HG03439 (cell line): ENCODE measurements around the gene OR51B4.
A peak's percentile ranks its signal among the peaks of the same experiment; 100 is the strongest.
"Not testable (repeated sequence)": the region's sequence is repeated elsewhere in the genome, so short reads cannot be mapped to it uniquely, and the experiment has no call there.

ENCODE experiments used
- ATAC-seq: cut with Tn5 transposase; IDR thresholded peaks from one replicate; pipeline ENCODE4 v1.9.1; 2021; ENCODE audit warnings: mild to moderate bottlenecking, moderate library complexity; ENCODE audit not compliant: unreplicated experiment

The OR51B4 gene

GRCh38 chr11:5294342-5294995, 7.3 kb downstream of the OR51B4 start:
- ATAC-seq: not testable (repeated sequence)

- no peak for ATAC-seq
These were observed 8.7 kb downstream of the OR51B4 start for GRCh38 chr11:5293028-5293427.

DNA sequence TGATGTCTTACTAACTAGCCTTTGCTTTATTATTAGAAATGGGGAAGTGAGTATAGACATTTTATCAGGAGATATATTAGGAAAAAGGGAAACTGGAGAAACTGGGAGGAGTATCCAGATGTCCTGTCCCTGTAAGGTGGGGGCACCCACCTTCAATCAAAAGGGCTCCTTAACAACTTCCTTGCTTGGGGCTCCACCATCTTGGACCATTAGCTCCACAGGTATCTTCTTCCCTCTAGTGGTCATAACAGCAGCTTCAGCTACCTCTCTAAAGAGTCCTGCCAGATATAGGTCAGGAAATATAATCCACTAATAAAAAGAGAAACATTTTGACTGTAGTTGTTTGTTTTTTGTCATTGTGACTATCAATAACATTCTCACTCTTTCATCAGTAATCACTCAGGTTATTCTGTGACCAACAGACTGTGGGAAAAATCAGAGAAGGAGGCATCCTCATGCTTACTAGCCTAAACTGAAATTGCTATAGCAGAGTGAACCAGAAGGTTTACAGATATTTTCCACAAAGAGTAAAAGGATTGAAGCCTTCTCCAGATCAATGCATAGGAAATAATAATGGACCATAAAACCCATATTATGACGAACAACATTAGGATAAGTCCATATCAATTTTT, 10.4 kb downstream of the OR51B4 start:
- peak; percentile 93 for ATAC-seq

DNA sequence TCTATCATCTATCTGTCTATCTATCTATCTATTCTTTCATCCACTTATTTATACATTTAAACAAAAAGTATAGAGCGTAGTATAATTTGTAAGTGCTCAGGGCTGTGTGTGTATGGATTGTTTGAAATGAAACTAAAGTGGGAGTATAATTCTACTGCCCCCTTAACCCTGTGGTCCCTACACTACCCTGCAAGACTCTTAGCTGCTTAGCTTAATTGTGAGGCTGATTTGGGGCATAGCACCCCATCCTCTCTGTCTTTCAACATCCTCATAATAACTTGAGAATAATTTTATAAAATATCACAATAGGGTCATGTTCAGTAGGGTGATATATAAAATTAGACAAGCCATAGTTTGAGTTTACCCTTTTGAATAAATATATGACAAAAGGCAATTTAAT, 11.6 kb downstream of the OR51B4 start:
- ATAC-seq: no peak

DNA sequence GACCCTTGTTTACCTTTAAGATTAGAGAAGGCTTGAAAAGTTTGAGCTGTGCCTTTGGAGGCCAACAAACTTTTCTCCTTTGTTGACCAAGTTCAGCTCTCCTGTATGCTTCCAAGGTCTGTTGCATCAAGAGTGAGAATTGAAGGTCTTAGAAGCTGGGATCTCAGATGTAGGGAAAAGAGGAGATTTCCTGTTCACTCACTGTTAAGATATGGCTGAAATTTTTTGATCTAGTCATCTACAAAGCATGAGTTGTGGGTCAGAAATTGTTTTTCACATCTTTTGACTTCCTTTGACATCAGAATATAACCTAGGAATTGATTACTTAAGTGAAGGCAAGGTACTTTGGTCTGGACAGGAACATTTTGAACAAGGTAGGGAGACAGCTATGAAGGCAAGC, 12.1 kb downstream of the OR51B4 start:
- no peak for ATAC-seq

DNA sequence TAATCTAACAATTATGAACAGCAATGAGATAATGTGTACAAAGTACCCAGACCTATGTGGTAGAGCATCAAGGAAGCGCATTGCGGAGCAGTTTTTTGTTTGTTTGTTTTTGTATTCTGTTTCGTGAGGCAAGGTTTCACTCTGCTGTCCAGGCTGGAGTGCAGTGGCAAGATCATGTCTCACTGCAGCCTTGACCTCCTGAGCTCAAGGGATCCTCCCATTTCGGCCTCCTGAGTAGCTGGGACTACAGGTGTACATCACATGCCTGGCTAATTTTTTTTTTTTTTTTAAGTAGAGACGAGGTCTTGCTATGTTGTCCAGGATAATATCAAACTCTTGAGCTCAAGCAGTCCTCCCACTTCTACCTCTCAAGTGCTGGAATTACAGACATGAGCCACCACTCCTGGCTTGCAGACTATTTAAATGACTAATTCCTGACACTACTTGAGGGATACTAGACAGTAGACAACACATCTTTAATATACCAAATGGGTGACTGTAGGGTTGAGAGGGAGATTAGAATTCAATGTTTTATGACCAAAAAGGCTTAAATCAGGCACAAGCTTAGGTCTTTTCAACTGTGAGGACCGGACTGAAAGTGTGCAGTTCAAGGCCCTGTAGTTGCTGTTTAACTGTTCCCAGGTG, 12.7 kb downstream of the OR51B4 start:
- ATAC-seq: no peak

GRCh38 chr11:5288108-5288905, 13.4 kb downstream of the OR51B4 start:
- ATAC-seq: no peak

GRCh38 chr11:5286901-5287300, 14.8 kb downstream of the OR51B4 start:
- ATAC-seq: no peak

- no peak for ATAC-seq
These were observed 15.4 kb downstream of the OR51B4 start for GRCh38 chr11:5286351-5286750.

DNA sequence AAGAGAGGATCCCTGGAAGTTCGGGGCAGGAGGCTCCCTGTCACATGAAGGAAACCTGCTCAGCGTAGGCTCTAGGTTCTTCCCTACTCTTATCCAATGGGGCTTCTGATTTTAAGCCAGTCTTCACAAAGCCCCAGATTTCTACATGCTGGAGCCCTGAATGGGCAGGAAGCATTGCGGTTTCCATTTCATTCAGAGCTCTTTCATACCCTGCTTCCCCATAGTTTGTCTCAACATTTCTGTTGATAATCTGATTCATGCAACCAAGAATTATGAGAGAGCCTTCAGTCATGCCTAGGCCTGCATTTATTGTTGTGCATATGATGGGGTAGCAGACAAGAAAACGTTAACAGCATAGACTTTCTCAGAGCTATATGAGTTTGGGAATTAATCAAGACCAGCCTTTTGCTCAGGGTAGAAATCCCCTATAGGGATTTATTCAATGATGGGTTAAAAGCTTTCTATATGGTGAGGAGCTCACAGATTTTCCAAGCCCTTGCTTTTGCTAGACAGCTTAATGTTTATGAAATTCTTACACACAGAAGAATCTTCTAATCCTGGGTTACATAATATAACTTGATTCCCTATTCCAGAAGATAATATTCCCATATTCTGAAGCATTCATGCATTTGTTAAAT, 15.9 kb downstream of the OR51B4 start:
- no peak for ATAC-seq

DNA sequence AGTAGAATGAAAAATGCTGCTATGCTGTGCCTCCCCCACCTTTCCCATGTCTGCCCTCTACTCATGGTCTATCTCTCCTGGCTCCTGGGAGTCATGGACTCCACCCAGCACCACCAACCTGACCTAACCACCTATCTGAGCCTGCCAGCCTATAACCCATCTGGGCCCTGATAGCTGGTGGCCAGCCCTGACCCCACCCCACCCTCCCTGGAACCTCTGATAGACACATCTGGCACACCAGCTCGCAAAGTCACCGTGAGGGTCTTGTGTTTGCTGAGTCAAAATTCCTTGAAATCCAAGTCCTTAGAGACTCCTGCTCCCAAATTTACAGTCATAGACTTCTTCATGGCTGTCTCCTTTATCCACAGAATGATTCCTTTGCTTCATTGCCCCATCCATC, 17.1 kb downstream of the OR51B4 start:
- no peak for ATAC-seq

DNA sequence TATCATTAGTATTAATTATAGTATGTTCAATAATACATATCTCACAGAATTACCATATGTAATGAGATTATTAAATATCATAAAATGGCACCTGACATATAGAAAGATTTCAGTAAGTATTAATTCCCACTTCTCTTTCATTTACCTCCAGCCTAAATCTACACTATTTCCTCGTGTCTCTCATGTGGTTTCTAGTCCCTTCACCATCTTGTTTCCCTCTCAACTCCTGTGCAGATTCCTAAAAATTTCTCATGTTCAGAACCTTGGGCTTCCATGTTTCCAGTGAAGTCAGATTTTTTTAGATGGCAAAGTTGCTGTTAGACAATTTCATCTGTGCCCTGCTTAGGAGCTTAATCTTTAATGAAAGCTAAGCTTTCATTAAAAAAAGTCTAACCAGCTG, 17.9 kb downstream of the OR51B4 start:
- no peak for ATAC-seq

- ATAC-seq: no peak
These were observed 18.7 kb downstream of the OR51B4 start for GRCh38 chr11:5283086-5283485.

DNA sequence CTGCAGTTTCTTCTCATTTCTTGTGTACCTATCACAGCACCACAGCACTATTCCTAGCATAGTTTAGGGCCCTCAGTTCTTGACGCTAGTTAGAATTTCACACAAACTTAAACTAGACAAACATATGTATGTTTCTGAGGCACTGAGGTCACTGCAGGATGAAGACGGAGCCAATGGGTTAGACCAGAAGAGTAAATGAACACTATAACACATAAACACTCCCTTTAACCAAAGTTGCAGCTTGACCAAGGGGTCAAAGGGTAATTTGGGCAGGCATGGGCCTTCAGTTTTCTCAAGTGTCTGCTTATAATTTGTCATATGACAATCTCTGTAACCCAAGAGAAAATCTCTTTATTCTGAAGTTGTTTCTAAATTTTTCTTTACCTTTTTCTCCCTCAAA, 19.1 kb downstream of the OR51B4 start:
- ATAC-seq: no peak

DNA sequence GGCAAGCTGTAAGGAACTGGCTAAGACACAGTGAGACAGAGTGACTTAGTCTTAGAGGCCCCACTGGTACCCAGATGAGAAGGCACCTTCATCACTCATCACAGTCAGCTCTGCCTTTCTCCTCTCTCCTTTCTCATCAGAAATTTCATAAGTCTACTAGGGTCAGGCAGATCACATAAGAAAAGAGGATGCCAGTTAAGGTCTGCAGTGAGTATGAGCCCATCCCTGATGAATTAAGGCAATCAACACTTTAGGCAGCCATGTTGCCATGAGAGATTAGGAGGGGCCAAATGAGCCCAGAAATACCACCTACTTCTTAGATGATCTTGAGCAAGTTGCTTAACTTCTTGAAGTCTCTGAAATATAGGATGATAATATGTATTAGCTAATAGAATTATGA, 20.1 kb downstream of the OR51B4 start:
- no peak for ATAC-seq

DNA sequence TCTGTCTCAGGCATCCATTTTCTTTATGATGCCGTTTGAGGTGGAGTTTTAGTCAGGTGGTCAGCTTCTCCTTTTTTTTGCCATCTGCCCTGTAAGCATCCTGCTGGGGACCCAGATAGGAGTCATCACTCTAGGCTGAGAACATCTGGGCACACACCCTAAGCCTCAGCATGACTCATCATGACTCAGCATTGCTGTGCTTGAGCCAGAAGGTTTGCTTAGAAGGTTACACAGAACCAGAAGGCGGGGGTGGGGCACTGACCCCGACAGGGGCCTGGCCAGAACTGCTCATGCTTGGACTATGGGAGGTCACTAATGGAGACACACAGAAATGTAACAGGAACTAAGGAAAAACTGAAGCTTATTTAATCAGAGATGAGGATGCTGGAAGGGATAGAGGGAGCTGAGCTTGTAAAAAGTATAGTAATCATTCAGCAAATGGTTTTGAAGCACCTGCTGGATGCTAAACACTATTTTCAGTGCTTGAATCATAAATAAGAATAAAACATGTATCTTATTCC, 21.1 kb downstream of the OR51B4 start:
- peak; percentile 85 for ATAC-seq

- no peak for ATAC-seq
These were observed 22.2 kb downstream of the OR51B4 start for GRCh38 chr11:5279471-5280090.

DNA sequence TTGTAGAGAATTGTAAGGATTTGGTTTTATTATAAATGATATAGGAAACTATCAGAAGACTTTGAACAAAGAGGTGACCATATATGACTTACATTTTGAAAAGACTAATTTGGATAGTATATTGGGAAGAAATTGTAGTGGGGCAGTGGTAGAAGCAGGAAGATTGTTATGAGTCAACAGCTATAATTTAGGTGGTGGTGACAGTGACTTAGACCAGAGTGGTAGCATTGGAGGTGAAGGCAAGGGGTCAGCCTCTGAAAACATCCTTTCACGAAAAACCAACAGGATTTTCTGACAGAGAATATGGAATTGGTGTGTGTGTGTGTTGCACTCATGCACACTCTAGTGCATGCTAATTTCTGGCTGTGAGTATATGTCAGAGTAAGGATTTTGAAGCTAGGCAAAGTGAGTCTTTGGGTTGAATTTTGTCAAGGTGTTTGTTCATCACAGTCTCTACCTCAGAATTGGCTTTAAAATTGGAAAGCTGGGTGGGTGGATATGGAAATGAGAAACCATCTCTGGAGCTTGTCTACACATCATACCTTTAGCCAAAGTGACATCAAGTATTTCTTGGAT, 23.9 kb downstream of the OR51B4 start:
- peak; percentile 45 for ATAC-seq

- ATAC-seq: no peak
These were observed 25.0 kb downstream of the OR51B4 start for GRCh38 chr11:5276697-5277096.
